ENCODE results near the gene MYO1E.

Gene MYO1E

DNA sequence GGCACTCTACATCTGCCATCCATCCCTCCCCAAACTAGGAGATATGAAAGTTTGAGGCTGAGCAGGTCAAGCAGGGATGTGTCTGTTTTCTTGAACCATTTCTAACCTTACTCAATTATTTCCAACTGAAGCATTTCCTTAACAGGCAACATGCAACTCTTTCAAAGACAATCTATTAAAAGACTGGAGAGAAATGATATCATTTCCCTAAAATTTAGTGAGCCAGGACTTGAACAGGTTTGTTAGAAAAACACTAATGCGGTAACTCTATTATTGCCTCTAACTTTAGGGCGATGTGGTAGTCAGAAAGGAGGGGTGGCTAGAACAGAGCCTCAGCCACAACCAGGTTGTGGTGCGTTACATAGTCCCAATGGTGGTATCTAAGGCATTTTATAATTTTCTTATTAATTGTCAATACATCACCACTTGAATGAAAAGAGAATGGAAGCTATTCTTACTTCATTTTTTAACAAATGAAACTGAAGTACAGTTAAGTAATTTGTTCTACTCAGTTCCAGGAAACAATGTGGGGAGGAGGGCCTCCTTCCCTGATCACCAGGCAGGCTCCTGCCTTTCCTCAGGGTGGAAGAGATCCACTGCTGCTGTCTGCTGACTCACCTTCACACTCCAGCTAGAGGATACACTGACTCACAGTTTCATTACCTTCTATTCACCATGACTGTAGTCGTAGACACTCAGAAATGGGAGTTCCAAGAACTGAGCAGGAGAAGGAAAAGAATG lies 22.8 kb downstream of the MYO1E start:
- TF ChIP-seq, protein P1, sequence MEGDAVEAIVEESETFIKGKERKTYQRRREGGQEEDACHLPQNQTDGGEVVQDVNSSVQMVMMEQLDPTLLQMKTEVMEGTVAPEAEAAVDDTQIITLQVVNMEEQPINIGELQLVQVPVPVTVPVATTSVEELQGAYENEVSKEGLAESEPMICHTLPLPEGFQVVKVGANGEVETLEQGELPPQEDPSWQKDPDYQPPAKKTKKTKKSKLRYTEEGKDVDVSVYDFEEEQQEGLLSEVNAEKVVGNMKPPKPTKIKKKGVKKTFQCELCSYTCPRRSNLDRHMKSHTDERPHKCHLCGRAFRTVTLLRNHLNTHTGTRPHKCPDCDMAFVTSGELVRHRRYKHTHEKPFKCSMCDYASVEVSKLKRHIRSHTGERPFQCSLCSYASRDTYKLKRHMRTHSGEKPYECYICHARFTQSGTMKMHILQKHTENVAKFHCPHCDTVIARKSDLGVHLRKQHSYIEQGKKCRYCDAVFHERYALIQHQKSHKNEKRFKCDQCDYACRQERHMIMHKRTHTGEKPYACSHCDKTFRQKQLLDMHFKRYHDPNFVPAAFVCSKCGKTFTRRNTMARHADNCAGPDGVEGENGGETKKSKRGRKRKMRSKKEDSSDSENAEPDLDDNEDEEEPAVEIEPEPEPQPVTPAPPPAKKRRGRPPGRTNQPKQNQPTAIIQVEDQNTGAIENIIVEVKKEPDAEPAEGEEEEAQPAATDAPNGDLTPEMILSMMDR (IDR thresholded peaks at IDR 0.05; ENCODE audit: extremely low read depth, missing control alignments): no peak
- no peak for DNase-seq (ENCODE audit: low spot score)

DNA sequence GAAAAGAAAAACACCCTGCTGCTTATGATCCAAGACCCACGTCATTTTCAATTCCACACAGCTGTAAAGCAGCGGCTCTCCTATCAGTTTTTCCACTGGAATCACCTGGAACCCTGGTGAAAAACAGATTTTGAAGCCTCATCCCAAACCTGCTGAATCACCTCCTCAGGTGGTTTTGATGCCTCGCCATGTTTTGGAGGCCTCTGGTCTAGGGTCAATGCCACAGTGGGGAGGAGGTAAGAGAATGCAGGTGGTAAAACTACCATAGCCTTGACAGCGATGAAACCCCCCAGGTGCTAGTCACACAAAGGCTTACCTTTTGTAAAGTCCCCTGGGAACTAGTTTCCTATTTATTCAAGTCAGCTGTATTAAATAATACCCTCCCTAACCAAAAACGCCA lies 24.8 kb downstream of the MYO1E start:
- TF ChIP-seq, protein P1 (IDR thresholded peaks at IDR 0.05; ENCODE audit: extremely low read depth, missing control alignments): no peak
- no peak for DNase-seq (ENCODE audit: low spot score)

- no peak for DNase-seq (ENCODE audit: low spot score)
- TF ChIP-seq, protein P1 (IDR thresholded peaks at IDR 0.05; ENCODE audit: extremely low read depth, missing control alignments): no peak
Measured at GRCh38 chr15:59346951-59347350, 25.7 kb downstream of the MYO1E start.

DNA sequence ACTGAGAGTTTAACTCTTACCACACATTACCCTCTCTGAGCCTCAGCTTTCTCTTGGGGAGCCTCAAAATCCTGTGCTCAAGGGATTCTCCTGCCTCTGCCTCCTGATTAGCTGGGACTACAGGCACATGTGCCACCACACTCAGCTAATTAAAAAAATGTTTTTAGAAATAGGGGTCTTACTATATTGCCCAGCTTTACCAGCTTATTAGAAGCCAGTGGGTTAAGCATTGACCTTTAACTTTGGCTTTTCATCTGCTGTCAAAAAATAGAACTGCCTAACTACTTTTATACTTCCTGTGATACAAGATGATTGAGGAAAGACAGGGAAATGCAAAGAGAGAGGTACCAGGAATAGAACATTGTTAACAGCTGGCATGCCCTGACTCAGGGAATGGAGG lies 27.3 kb downstream of the MYO1E start:
- TF ChIP-seq, protein P1 (IDR thresholded peaks at IDR 0.05; ENCODE audit: extremely low read depth, missing control alignments): no peak
- DNase-seq (ENCODE audit: low spot score): no peak

GRCh38 chr15:59344311-59344710 lies 28.4 kb downstream of the MYO1E start:
- TF ChIP-seq, protein P1 (IDR thresholded peaks at IDR 0.05; ENCODE audit: extremely low read depth, missing control alignments): no peak
- no peak for DNase-seq (ENCODE audit: low spot score)

- DNase-seq (ENCODE audit: low spot score): no peak
- TF ChIP-seq, protein P1 (IDR thresholded peaks at IDR 0.05; ENCODE audit: extremely low read depth, missing control alignments): no peak
Measured at GRCh38 chr15:59340325-59340724, 32.3 kb downstream of the MYO1E start.

DNA sequence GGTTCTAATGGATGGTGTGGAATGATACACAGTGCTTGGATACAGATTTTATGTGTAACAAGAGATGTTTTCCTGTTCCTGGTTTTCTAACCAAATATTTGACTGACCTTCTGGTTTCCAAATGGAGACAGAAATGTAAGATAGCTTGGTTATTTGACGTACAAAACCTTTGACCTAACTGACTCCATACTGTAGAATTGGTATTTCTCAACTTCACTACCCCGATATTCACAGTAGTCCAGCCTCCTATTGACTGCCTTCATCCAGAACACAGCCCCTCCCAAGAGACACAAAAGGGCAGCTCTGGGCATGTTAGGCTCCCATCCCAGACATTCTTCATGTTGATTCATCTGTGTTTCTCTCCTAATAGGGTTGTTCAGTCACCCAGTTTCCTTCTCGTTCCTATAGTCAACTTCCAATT lies 33.4 kb downstream of the MYO1E start:
- DNase-seq (ENCODE audit: low spot score): no peak
- TF ChIP-seq, protein P1 (IDR thresholded peaks at IDR 0.05; ENCODE audit: extremely low read depth, missing control alignments): no peak
